HS-27A (cell line): ENCODE measurements around the gene CITED4.

Experiments
- DNase-seq: peaks from one replicate; pipeline ENCODE4 v3.0.0-alpha.2; 2012; ENCODE audit warnings: low read depth, missing footprints

Gene CITED4

GRCh38 chr1:40834968-40835545 lies 27.1 kb downstream of the CITED4 start:
- no peak for DNase-seq

DNA sequence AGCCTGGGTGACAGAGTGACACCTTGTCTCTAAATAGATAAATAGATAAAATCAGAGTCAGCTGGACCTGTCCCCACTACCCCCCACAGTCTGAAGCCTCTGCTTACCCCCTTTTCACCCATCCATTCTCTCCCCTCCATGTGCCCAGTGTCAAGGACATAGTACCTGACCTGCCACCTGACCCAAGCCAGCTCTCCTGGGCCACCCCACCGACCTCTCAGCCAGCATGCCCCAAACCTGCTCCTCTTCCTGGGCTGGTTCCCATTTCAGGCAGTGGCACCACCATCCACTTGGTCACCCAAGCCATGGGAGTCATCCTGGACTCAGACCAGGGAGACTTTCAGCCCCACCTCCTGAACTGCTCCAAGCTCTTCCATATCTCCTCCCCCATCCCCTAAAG lies 28.2 kb downstream of the CITED4 start:
- DNase-seq = no peak

DNA sequence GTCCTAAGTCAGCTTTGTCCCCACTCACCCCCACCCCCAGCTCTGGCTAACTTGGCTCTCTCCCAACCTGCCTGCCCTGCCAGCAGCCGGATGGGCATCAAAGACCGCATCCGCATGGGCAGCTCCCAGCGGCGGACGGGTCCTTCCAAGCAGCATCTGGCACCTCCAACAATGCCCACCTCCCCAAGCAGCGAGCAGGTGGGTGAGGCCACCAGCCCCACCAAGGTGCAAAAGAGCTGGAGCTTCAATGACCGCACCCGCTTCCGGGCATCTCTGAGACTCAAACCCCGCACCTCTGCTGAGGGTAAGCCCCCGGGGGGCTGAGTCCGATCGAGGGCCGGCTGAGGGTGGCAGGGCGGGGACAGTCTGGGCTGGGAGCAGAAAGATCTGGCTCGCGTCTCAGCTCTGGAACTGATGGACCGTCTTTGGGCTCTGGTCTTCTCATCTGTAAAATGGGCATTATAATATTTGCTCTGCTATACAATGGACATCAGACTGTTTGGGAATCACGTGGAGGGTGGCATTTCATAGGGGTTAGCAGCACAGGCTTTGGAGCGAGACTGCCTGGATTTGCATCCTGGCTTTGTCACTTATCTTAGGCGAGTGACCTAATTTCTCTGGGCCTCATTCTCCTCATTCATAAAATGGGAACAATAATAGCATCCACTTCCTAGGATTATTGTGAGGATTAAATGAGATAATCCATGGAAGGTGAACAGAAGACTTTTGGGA lies 31.0 kb downstream of the CITED4 start:
- no peak for DNase-seq

DNA sequence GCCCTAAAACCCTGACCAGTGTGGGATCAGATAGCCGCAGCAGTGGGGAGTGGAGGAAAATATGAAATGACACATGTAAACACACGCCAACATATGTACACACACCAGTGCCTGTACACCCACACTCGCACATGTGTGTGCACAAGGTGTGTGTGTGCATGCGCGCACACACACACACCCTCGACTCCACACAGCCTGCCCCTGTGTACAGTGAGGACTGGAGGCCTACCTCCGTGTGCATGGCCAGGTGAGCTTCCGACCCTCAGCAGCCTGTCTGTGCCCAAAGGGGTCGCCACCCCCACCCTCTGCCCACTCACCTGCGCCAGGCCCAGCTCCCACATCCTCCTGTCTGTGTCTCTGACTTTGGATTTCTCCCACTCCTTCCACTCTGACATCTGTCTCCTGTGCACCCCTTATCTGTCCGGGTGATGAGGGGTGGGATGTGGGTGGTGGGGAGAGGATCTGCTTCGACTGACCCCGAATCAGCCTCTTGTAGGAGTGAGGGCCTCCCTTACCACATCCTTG lies 31.7 kb downstream of the CITED4 start:
- DNase-seq = no peak

- no peak for DNase-seq
Observed at GRCh38 chr1:40829631-40830245, 32.4 kb downstream of the CITED4 start.

DNA sequence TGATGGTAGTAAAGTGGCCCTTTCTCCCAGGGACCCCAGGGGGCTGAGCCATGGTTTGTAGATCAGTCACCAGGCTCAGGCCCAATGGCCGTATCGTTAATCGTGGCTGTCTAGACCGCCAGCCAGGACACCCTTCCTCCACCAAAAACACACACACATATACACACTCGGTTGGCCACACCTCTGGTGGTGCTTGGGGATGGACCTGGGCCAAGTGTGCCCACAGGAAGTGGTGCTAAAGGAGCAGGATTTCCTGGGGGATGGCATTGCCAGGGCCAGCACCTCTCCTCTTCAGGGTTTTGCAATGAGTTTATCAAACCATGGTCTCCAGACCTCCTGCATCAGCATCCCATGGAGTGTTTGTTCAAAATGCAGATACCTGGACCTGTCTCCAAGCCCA lies 36.2 kb downstream of the CITED4 start:
- no peak for DNase-seq

DNA sequence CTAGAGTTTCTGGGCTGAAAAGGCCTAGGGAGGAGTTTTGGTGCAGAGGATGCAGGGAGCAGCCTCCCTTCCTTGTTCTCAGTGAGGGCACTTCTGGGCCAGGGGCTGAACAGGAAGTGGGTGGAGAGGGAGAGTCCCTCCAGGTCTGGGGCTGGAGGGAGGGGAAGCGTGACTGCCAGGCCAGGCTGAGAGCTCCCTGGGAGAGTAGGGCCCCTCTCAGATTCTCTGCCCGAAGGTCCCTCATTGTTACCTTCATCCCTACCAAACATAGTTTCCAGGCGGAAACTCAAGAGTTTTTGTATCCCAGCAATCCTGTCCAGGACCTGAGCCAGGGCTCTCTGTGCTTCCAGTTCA lies 36.8 kb downstream of the CITED4 start:
- DNase-seq = no peak

DNA sequence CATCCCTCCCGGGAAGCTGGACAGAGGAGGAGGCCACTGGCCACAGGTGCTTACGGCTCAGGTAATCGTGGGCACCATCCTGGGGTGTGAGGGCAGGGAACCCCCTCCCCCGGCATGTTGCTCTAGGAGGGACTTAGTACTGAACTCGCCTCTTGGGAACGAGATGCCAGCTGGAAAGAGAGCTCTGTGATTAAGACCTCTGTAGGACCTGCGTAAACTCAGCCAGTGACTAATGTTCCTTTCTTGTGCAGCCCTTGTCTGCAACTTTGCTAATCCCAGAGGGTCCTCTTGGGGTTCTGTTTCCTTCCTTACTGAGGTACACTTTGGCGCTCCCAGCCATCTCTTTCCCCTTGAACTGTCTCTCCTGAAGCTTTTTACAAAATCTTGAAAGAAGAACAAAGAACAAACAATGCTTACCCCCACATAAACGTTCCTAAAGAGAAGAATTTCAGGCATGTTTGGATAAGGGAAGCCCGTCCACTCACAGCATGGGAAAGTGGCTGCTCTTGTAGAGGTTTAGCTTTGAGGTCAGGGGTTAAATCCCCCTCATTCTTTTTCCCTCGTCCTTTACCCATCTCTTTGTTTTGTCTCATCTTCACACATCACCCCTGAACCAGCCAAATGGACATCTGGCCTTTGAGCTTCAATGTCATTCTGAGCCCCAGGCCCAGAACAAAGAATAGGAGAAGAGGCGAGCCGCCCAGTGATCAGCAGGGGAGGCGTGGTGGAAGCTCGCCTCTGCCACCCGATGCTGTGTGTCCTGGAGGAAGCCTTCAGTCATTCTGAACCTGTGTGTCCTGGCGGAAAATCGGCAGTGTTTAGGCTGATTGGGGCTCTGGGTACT lies 37.4 kb downstream of the CITED4 start:
- DNase-seq = no peak

DNA sequence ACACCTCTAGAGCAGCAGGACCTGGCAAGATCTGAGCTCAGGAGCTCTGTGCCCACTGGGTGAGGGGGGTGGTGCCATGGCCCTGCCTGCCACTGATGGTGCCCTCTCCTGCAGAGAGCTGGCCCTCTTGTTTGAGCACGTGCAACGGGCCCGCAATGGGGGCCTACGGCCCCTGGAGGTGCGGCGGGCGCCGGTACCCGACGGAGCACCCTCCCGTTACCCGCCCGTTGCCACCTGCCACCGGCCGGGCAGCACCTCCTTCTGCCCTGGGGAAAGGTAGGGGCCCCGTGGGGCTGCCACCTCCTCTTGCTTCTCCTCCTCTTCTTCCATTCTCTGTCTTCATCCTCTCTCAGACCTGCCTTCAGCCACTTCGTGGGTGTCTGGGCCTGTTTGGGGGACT lies 38.2 kb downstream of the CITED4 start:
- no peak for DNase-seq

- DNase-seq = no peak
Observed at GRCh38 chr1:40823345-40823744, 38.8 kb downstream of the CITED4 start.

- no peak for DNase-seq
Observed at GRCh38 chr1:40822890-40823289, 39.3 kb downstream of the CITED4 start.

- DNase-seq = no peak
Observed at GRCh38 chr1:40820911-40821693, 41.1 kb downstream of the CITED4 start.

DNA sequence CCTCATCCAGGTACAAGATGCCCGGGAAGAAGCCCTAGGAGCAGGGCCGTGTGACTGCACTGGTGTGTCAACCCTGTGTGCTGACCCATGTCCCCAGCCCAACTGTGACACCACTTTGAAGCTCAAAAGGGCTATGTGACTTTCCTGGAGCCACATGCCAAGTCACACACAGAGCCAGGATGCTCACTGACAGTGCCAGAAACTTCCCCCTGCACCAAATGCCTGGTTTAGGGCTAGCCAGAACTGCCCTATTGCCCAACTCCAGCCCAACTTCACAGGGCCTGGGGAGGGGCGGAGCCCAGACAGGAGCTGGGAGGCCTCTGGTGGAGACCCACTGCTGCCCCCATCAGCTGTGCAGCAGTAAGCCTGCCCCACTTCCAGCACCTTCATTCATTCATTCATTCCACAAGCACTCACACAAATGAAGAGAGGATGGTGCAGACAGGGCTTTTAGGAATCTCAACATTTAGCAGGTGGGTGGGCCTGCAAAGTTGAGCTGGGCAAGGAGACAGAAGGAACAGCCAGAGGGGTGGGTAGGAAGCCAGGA lies 41.8 kb downstream of the CITED4 start:
- DNase-seq = no peak

GRCh38 chr1:40819101-40819500 lies 43.1 kb downstream of the CITED4 start:
- no peak for DNase-seq

- DNase-seq = no peak
Observed at GRCh38 chr1:40818264-40818961, 43.8 kb downstream of the CITED4 start.

GRCh38 chr1:40817791-40818263 lies 44.3 kb downstream of the CITED4 start:
- DNase-seq = no peak

DNA sequence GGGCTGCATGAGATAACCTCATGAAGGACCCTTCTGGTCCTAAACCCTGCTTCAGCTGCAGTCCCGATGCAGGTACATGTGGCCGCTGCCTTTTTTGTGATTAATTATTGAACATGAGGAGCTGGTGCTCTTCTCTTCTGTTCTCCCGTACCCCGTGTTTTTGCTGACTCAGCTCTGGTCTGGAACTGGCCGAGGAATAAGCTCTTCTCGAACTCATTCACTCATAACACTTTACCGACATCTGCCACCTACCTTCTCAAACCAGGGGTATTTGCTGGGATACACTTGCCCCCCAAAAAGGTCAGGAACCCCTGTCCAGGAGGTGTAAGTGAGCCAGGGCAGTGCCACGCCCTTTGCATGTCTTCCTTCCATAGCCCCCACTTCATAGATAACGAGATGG lies 46.7 kb downstream of the CITED4 start:
- no peak for DNase-seq
